ENCODE measurements around the gene METTL14. TPM values are rescaled to one million over a fixed set of nuclear protein-coding genes. Genes with fewer than 3 reads are reported as not detected.

The METTL14 gene
- total RNA-seq, 2 experiments from 2014 or later: 42.8 to 46.2 TPM

- no peak overlapping the region for H3K4me3 Mint-ChIP-seq
- H3K4me1 Mint-ChIP-seq (ENCODE audit: low read depth): no peaks in the 10 kb centered on the region
- POLR2A ChIA-PET: no interaction called here
- H3K9me3 Mint-ChIP-seq (ENCODE audit: insufficient read depth): no peaks in the 10 kb centered on the region
- CTCF ChIA-PET: no interaction called here
- no peak for ATAC-seq
- no peak for DNase-seq
- H3K36me3 Mint-ChIP-seq (ENCODE audit: low read depth): peaks cover 37% of the 10 kb centered on the region
- no peaks in the 10 kb centered on the region for H3K27me3 Mint-ChIP-seq (ENCODE audit: low read depth)
- no peak overlapping the region for H3K27ac Mint-ChIP-seq
These were observed 52.9 kb downstream of the METTL14 start for GRCh38 chr4:118738090-118738489.

- POLR2A ChIA-PET: no interaction called here
- no peak for ATAC-seq
- Mint-ChIP-seq H3K36me3 (ENCODE audit: low read depth) (peaks cover 40% of the 10 kb centered on the region), H3K27me3 (ENCODE audit: low read depth) (no peaks in the 10 kb centered on the region), H3K9me3 (ENCODE audit: insufficient read depth) (no peaks in the 10 kb centered on the region), H3K27ac (no peak overlapping the region), H3K4me1 (ENCODE audit: low read depth) (no peaks in the 10 kb centered on the region), H3K4me3 (no peak overlapping the region)
- no peak for DNase-seq
- CTCF ChIA-PET: interaction anchor here (1.1 kb wide), 1 partner anchor 33 kb away, joined by 3 read pairs; no protein-coding TSS in a partner anchor
These were observed 54.0 kb downstream of the METTL14 start for GRCh38 chr4:118739022-118739713.

GRCh38 chr4:118740869-118741268, 55.7 kb downstream of the METTL14 start:
- Mint-ChIP-seq H3K27me3 (ENCODE audit: low read depth) (no peaks in the 10 kb centered on the region), H3K9me3 (ENCODE audit: insufficient read depth) (no peaks in the 10 kb centered on the region), H3K36me3 (ENCODE audit: low read depth) (peaks cover 43% of the 10 kb centered on the region), H3K4me1 (ENCODE audit: low read depth) (no peaks in the 10 kb centered on the region), H3K4me3 (no peak overlapping the region), H3K27ac (no peak overlapping the region)
- POLR2A ChIA-PET: no interaction called here
- DNase-seq (no peak), ATAC-seq (no peak)
- CTCF ChIA-PET: interaction anchor here (0.8 to 2.1 kb wide), 11 partner anchors 9 to 221 kb away, joined by 3 to 9 read pairs (median 3); no protein-coding TSS in a partner anchor

- ATAC-seq (no peak), DNase-seq (no peak)
- ChIA-PET POLR2A (no interaction called here), CTCF (interaction anchor here (0.6 to 2.1 kb wide), 16 partner anchors 9 to 221 kb away, joined by 3 to 9 read pairs (median 3); partner anchors contain the start of gene SYNPO2)
- H3K4me1 Mint-ChIP-seq (ENCODE audit: low read depth): no peaks in the 10 kb centered on the region
- H3K36me3 Mint-ChIP-seq (ENCODE audit: low read depth): peaks cover 42% of the 10 kb centered on the region
- no peaks in the 10 kb centered on the region for H3K9me3 Mint-ChIP-seq (ENCODE audit: insufficient read depth)
- no peaks in the 10 kb centered on the region for H3K27me3 Mint-ChIP-seq (ENCODE audit: low read depth)
- no peak overlapping the region for H3K27ac Mint-ChIP-seq
- no peak overlapping the region for H3K4me3 Mint-ChIP-seq
These were observed 56.2 kb downstream of the METTL14 start for GRCh38 chr4:118741301-118741855.

GRCh38 chr4:118742050-118742449, 56.9 kb downstream of the METTL14 start:
- no peaks in the 10 kb centered on the region for H3K27me3 Mint-ChIP-seq (ENCODE audit: low read depth)
- ATAC-seq: no peak

GRCh38 chr4:118743867-118744266, 58.7 kb downstream of the METTL14 start:
- H3K27ac Mint-ChIP-seq: no peak overlapping the region

More at GRCh38 chr4:118742050-118742449, 56.9 kb downstream of the METTL14 start:
- Mint-ChIP-seq H3K9me3 (ENCODE audit: insufficient read depth) (no peaks in the 10 kb centered on the region), H3K36me3 (ENCODE audit: low read depth) (peaks cover 35% of the 10 kb centered on the region), H3K4me1 (ENCODE audit: low read depth) (no peaks in the 10 kb centered on the region), H3K27ac (no peak overlapping the region), H3K4me3 (no peak overlapping the region)
- ChIA-PET POLR2A (no interaction called here), CTCF (interaction anchor here (0.7 to 2.1 kb wide), 7 partner anchors 11 to 220 kb away, joined by 3 to 9 read pairs (median 3); partner anchors contain the start of gene SYNPO2)
- no peak for DNase-seq

GRCh38 chr4:118745357-118745756, 60.2 kb downstream of the METTL14 start:
- H3K36me3 Mint-ChIP-seq (ENCODE audit: low read depth): peaks cover 17% of the 10 kb centered on the region
- no peaks in the 10 kb centered on the region for H3K9me3 Mint-ChIP-seq (ENCODE audit: insufficient read depth)
- ATAC-seq (no peak), DNase-seq (no peak)
- no peaks in the 10 kb centered on the region for H3K27me3 Mint-ChIP-seq (ENCODE audit: low read depth)
- H3K4me3 Mint-ChIP-seq: no peak overlapping the region
- H3K4me1 Mint-ChIP-seq (ENCODE audit: low read depth): no peaks in the 10 kb centered on the region
- ChIA-PET CTCF (interaction anchor here (0.8 to 1.9 kb wide), 5 partner anchors 11 to 94 kb away, joined by 3 to 8 read pairs (median 4); no protein-coding TSS in a partner anchor), POLR2A (no interaction called here)
- no peak overlapping the region for H3K27ac Mint-ChIP-seq

More at GRCh38 chr4:118743867-118744266, 58.7 kb downstream of the METTL14 start:
- Mint-ChIP-seq H3K27me3 (ENCODE audit: low read depth) (no peaks in the 10 kb centered on the region), H3K36me3 (ENCODE audit: low read depth) (peaks cover 26% of the 10 kb centered on the region), H3K4me1 (ENCODE audit: low read depth) (no peaks in the 10 kb centered on the region), H3K9me3 (ENCODE audit: insufficient read depth) (no peaks in the 10 kb centered on the region), H3K4me3 (no peak overlapping the region)
- ChIA-PET POLR2A (no interaction called here), CTCF (interaction anchor here (1.2 kb wide), 1 partner anchor 28 kb away, joined by 4 read pairs; no protein-coding TSS in a partner anchor)
- DNase-seq (no peak), ATAC-seq (no peak)

GRCh38 chr4:118746251-118746919, 61.2 kb downstream of the METTL14 start:
- H3K27ac Mint-ChIP-seq: no peak overlapping the region
- ATAC-seq: no peak
- POLR2A ChIA-PET: no interaction called here
- no peak overlapping the region for H3K4me3 Mint-ChIP-seq
- H3K4me1 Mint-ChIP-seq (ENCODE audit: low read depth): no peaks in the 10 kb centered on the region
- no peaks in the 10 kb centered on the region for H3K27me3 Mint-ChIP-seq (ENCODE audit: low read depth)
- no peaks in the 10 kb centered on the region for H3K9me3 Mint-ChIP-seq (ENCODE audit: insufficient read depth)
- CTCF ChIA-PET: interaction anchor here (1.3 to 1.9 kb wide), 4 partner anchors 25 to 93 kb away, joined by 3 to 8 read pairs (median 5); no protein-coding TSS in a partner anchor
- H3K36me3 Mint-ChIP-seq (ENCODE audit: low read depth): peaks cover 17% of the 10 kb centered on the region
- DNase-seq: no peak

- H3K27ac Mint-ChIP-seq: no peak overlapping the region
- no peak overlapping the region for H3K4me3 Mint-ChIP-seq
- H3K4me1 Mint-ChIP-seq (ENCODE audit: low read depth): no peaks in the 10 kb centered on the region
- H3K36me3 Mint-ChIP-seq (ENCODE audit: low read depth): peaks cover 14% of the 10 kb centered on the region
- H3K27me3 Mint-ChIP-seq (ENCODE audit: low read depth): no peaks in the 10 kb centered on the region
- no peaks in the 10 kb centered on the region for H3K9me3 Mint-ChIP-seq (ENCODE audit: insufficient read depth)
- ATAC-seq (no peak), DNase-seq (no peak)
- POLR2A ChIA-PET: no interaction called here
- CTCF ChIA-PET: no interaction called here
These were observed 64.3 kb downstream of the METTL14 start for GRCh38 chr4:118749347-118749988.

- H3K36me3 Mint-ChIP-seq (ENCODE audit: low read depth): peaks cover 11% of the 10 kb centered on the region
- ATAC-seq (no peak), DNase-seq (no peak)
- H3K27me3 Mint-ChIP-seq (ENCODE audit: low read depth): no peaks in the 10 kb centered on the region
- POLR2A ChIA-PET: no interaction called here
- H3K27ac Mint-ChIP-seq: no peak overlapping the region
- no peaks in the 10 kb centered on the region for H3K4me1 Mint-ChIP-seq (ENCODE audit: low read depth)
- H3K4me3 Mint-ChIP-seq: no peak overlapping the region
- CTCF ChIA-PET: no interaction called here
- H3K9me3 Mint-ChIP-seq (ENCODE audit: insufficient read depth): no peaks in the 10 kb centered on the region
These were observed 66.6 kb downstream of the METTL14 start for GRCh38 chr4:118751629-118752323.

- no peak for DNase-seq
- POLR2A ChIA-PET: no interaction called here
- no peaks in the 10 kb centered on the region for H3K4me1 Mint-ChIP-seq (ENCODE audit: low read depth)
- no peak for ATAC-seq
- H3K36me3 Mint-ChIP-seq (ENCODE audit: low read depth): peaks cover 11% of the 10 kb centered on the region
- CTCF ChIA-PET: interaction anchor here (1.2 kb wide), 1 partner anchor 11 kb away, joined by 6 read pairs; no protein-coding TSS in a partner anchor
- no peaks in the 10 kb centered on the region for H3K9me3 Mint-ChIP-seq (ENCODE audit: insufficient read depth)
- H3K4me3 Mint-ChIP-seq: no peak overlapping the region
- H3K27ac Mint-ChIP-seq: no peak overlapping the region
- H3K27me3 Mint-ChIP-seq (ENCODE audit: low read depth): no peaks in the 10 kb centered on the region
These were observed 67.4 kb downstream of the METTL14 start for GRCh38 chr4:118752551-118752950.
